Stimulated activated CD8-positive, alpha-beta memory T cell treated with anti-CD3 and anti-CD28 coated beads, Interleukin-7, amount 100 ng/mL, for 4 hours (primary cell): Measurements from ENCODE around the gene GAB2.
"Not testable (repeated sequence)": the region's sequence is repeated elsewhere in the genome, so short reads cannot be mapped to it uniquely, and the experiment has no call there.

Experiments
- DNase-seq, 2 donors: peaks; one replicate each; pipeline ENCODE4 v3.0.0-alpha.2; 2020; ENCODE audit warnings: low read depth in 2 of 2

GAB2 gene, protein sequence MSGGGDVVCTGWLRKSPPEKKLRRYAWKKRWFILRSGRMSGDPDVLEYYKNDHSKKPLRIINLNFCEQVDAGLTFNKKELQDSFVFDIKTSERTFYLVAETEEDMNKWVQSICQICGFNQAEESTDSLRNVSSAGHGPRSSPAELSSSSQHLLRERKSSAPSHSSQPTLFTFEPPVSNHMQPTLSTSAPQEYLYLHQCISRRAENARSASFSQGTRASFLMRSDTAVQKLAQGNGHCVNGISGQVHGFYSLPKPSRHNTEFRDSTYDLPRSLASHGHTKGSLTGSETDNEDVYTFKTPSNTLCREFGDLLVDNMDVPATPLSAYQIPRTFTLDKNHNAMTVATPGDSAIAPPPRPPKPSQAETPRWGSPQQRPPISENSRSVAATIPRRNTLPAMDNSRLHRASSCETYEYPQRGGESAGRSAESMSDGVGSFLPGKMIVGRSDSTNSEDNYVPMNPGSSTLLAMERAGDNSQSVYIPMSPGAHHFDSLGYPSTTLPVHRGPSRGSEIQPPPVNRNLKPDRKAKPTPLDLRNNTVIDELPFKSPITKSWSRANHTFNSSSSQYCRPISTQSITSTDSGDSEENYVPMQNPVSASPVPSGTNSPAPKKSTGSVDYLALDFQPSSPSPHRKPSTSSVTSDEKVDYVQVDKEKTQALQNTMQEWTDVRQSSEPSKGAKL

DNA sequence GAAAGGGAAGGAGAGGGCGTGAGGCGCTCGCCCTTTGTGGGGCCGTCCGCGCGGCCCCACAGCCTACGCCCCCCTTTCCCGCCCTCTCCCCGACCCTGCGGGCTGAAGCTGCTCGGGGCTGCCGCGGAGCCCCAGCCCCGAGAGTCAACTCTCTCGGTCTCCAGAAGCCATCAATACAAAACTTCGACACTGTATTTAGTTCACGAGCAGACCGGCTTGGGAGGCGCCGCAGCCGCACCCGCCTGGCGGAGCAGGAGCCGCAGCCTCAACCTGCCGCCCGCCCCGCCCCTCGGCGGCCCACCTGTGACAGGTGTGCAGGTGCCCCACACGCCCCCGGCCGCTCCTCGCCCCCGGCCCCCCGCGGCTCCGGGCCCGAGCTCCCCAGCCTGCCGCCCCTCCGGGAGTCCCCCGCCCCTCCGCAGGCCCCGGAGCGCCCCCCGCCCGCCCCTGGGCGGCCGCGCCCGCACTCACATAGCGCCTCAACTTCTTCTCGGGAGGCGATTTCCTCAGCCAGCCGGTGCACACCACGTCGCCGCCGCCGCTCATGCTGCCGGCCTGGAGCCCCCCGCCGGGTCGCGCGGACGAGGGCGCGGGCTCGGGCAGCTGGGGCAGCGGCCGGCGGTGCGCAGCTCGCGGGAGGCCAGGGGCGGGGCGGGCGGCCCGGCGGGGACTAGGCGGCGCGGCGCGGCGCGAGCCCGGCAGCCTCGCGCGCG, at the start of gene GAB2:
TSS of gene GAB2 (minus strand) at position 646 of the 713 bp plus-strand sequence. CDS start at position 546, 100 bp downstream.
- DNase-seq = peak in 1 of 2 donors; percentile 21

- no peak for DNase-seq
Measured at GRCh38 chr11:78467370-78467769, 49.8 kb upstream of the GAB2 start.

DNA sequence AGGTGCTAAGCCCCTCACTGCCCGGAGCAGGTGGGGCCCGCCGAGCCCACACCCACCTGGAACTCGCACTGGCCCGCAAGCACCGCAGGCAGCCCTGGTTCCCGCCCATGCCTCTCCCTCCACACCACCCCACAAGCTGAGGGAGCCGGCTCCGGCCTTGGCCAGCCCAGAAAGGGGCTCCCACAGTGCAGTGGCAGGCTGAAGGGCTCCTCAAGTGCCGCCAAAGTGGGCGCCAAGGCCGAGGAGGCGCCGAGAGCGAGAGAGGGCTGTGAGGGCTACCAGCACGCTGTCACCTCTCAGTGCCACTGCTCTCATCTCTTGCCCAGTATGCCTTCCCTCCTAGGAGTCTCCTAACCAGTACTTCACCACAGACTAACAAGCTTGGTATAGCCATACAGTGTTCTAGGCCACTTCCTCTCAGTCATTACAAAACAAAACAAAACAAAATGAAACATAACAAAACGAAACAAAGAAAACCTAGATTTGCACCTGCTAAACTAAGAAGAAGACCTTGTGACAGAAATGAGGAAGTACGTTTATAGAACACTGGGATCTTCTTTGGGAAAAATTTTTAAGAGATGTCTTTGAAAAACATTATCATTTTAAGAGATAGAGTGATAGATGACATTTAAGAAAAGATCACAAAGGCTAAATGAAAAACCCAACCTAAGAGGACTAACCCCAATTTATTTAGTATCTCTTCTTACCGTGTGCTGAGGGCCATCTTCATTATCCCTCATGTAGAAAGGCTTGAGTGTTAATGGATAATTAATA, 47.7 kb upstream of the GAB2 start:
- DNase-seq = no peak

- DNase-seq = not testable (repeated sequence)
Measured at GRCh38 chr11:78464787-78465168, 47.2 kb upstream of the GAB2 start.

DNA sequence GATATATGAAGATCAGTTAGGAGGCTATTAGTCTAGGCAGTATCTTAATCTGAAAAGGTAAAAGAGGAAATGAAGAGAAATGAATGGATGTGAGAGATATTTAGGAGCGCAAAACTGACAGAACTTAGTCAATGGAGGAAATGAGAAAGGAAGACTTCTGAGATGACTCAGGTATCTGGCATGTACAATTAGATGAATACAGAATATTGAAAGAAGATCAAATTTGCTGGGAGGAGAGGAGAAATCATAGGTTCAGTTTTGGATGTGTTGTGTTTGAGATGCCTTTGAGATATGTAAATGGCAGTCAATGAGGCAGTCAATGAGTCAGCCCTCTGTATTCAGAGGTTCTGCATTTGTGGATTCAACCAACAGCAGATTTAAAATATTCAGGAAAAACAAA, 42.9 kb upstream of the GAB2 start:
- DNase-seq = no peak

DNA sequence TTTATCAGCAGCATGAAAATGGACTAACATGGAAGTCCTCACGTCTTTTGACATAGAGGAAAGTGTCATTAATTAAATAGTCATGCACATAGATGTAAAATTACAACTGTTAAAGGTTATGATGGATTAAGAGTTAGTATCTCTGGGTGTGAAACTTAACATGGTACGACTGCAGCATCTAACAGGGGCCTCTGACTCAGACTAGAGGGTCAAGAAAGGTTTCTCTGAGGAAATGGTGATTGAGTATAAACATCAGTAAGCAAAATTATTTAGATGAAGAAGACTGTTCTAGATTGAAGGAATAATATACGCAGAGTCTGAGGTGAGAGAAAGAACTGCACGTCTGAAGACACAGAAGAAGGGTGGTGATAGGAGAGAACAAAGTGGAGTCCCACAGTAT, 42.1 kb upstream of the GAB2 start:
- DNase-seq = no peak

DNA sequence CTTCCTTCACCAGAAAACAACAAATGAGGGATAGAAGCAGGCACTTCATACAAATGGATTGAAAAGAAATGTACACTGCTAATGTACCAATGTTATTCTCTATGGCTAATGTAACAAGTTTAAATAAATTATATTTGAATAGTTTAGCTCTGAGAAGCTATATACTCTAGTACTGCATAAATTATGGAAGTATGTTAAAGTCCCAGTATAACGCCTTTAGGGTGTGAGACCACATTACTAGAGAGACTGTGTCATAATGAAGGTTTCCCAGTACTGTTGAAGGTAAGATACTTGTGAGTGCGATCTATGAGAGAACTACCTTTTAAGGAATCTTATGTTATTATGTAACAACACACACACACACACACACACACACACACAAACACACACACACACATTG, 39.8 kb upstream of the GAB2 start:
- DNase-seq = no peak

DNA sequence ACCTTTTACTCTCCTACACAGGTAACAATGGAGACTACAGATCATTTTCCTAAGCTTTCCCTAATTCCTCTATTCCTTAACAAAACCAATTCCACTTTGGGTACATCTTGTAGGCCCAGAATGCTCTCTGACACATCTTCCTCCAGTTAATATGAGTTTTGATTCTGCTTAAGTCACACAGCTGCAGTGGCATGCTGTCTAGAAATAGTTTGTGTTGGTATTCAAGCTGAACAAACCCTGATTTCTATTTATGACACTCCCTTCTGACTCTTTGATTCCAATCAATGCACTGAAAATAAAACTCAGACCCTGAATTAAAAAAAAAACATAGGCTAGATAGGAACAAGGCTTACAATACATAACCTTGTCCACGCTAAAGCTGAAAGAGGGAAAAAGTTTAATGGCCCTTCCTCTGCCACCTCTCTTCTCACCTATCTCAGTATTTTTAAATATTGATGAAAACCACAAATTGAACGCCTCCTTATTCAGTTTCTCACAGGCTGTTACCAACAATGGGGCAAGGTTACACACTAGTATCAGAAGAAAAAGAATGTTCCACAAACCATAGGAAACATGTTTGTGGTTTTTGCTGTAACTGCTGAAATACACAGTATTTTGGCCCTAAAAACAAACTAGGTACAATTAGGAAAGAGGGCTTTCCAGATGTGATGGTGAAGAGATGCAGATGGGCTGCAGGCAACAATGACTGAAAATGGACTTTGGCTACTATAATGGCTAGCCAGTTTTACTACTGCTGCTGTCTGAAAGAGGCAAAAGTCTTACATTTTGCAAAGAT, 35.7 kb upstream of the GAB2 start:
- no peak for DNase-seq

- no peak for DNase-seq
Measured at GRCh38 chr11:78451371-78452150, 33.9 kb upstream of the GAB2 start.

GRCh38 chr11:78450866-78451265, 33.2 kb upstream of the GAB2 start:
- DNase-seq = no peak

DNA sequence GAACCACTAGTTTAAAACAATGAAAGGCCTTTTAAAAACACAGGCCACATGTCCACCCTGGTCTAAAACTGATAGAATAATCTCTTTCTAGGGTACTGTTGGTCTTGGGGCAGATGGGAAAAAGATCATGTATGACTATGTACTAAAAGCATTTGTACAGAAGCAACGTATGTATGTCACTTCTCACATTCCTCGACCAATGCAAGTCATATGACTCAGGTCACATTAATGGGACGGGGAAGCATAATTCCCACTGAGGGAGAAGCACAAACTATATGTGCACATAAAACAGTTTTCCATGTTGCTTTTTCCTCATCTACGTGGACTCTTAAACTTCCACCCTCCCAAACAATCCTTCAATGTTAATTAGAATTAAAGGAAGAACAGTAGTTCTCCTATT, 32.2 kb upstream of the GAB2 start:
- no peak for DNase-seq

DNA sequence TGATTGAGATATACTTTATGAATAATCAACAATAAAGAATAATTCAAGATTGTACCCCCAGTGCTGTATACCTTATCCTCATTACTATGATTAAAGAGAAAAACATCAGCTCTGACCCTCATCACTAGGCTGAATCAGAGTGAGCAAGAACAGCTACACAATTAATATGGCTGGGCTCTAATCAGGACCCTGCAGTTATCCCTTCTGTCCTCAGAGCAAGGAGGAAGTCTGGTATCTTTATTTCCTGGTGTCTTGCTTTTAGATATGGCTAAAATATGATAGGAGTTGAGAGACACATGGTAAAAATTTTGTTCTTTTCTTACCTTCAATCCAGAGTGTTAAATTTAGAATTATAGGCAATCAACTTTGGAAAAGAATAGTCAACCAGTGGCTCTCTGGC, 28.6 kb upstream of the GAB2 start:
- DNase-seq = no peak

DNA sequence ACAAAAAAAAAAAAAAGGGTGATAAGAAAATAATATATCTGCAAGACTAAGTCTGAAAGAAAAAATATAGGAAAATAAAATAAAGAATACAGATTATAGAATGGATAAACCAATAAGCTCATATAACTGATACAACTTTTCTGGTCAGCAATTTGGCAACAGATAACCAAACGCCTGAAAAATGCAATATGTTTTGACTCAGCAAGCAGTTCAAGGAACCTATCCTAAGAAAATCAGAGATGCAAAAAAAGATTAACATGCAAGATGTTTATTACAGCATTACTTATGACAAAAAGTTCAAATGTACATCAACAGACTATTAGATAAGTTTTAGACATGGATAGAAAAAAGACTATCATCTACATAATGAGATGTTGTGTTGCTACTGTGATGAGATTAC, 27.1 kb upstream of the GAB2 start:
- DNase-seq = no peak

GRCh38 chr11:78441956-78442355, 24.3 kb upstream of the GAB2 start:
- no peak for DNase-seq

DNA sequence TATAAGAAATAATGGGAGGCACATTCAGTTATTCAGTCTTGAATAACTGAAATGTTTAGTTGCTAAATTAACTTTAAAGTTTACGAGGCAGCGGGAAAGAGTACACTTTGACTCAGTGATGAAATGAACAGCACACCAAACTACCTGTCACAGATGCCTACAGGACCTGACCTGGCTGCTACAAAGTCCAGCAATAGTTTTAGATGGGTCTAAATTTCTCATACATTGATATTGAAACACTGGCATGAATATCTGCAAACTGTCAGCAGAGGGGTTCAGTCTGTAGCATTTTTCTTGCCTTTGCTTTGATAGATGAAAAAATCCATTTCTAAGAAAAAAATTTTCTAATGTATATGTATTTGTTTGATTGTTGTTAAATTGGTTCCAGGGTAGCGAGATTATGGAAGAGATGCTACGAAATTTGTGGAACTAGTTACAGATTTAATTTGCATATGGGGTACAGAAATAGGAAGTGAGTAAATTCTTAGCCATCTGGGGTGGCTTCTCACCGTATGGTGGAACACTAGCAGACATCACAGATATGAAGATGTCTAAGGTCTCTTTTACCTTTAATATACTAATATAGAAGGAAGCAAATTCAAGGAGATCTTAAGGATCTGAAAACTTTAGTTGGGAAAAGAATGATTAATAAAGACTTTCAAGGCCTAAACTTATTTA, 20.8 kb upstream of the GAB2 start:
- DNase-seq = no peak

- no peak for DNase-seq
Measured at GRCh38 chr11:78432956-78433355, 15.3 kb upstream of the GAB2 start.

GRCh38 chr11:78432058-78432515, 14.5 kb upstream of the GAB2 start:
- no peak for DNase-seq

DNA sequence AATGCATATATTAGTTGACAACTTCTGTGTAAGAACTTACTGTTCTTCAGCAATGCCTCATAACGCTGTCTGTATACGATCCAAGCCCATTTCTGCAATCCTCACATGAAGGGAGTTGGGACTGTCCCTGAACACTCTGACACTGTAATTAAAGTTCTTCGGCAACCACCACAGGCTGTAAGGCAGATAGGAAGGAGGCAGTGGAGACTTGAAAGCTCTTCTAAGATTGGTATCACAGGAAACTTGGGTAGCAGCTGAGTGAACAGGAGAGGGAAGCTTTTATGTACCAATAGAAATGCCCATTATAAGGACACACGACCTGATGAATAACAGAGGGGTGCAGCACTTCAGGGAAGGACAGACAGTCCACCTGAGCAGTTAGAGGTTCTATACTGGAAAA, 12.0 kb upstream of the GAB2 start:
- no peak for DNase-seq

- no peak for DNase-seq
Measured at GRCh38 chr11:78429209-78429608, 11.6 kb upstream of the GAB2 start.

GRCh38 chr11:78428773-78429172, 11.2 kb upstream of the GAB2 start:
- DNase-seq = no peak
